NB4 (cell line): ENCODE data around the gene LRMDA.

Source experiments
- TF ChIP-seq, protein P1 (sequence below): IDR thresholded peaks from 2 replicates; pipeline ENCODE4 v1.6.1; 2011; ENCODE audit warnings: low read depth, low read length
- TF ChIP-seq, protein P2 (sequence below): IDR thresholded peaks from one replicate; pipeline ENCODE4 v1.5.1; 2012; ENCODE audit warnings: low read depth, low read length

DNA sequence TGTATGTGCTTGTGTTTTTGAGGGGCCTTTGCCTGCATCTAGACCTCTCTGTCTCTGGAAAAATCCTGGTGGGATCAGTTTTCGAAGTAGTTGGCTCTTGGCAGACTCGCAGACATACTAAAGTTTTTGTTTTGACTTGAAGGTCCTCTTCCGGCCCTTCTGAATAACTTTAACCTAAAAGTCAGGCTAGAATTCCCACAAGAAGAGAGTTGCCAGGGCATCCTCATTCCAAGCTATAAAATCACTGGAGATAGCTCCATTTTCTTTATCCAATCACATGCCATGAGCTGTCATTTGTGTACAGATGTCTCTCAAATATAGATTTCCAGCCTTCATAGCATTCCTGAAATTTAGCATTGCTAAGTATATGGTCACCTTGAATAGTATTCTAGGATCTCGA, 967.8 kb downstream of the LRMDA start:
- TF ChIP-seq, protein P1, sequence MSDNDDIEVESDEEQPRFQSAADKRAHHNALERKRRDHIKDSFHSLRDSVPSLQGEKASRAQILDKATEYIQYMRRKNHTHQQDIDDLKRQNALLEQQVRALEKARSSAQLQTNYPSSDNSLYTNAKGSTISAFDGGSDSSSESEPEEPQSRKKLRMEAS, result no peak
- TF ChIP-seq, protein P2, sequence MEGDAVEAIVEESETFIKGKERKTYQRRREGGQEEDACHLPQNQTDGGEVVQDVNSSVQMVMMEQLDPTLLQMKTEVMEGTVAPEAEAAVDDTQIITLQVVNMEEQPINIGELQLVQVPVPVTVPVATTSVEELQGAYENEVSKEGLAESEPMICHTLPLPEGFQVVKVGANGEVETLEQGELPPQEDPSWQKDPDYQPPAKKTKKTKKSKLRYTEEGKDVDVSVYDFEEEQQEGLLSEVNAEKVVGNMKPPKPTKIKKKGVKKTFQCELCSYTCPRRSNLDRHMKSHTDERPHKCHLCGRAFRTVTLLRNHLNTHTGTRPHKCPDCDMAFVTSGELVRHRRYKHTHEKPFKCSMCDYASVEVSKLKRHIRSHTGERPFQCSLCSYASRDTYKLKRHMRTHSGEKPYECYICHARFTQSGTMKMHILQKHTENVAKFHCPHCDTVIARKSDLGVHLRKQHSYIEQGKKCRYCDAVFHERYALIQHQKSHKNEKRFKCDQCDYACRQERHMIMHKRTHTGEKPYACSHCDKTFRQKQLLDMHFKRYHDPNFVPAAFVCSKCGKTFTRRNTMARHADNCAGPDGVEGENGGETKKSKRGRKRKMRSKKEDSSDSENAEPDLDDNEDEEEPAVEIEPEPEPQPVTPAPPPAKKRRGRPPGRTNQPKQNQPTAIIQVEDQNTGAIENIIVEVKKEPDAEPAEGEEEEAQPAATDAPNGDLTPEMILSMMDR, result no peak
